Cardiac fibroblast (primary cell): Measurements from ENCODE around the gene SLC22A15.

Experiments
- DNase-seq, 2 donors: peaks; one replicate each; pipeline versions ENCODE4 v3.0.0 to v3.0.0-alpha.2; 2010; ENCODE audit warnings: low read depth in 2 of 2
- H3K4me3 ChIP-seq, 2 donors: replicated peaks in 1 of 2; 1 replicate in 1 of 2; 2 replicates in 1 of 2; pipeline ENCODE4 v1.5.1; 2011; ENCODE audit warnings: low read depth in 2 of 2, low read length in 2 of 2, mild to moderate bottlenecking in 2 of 2, moderate library complexity in 1 of 2
- CTCF ChIP-seq: IDR thresholded peaks from one replicate; pipeline ENCODE4 v1.5.1; 2011; ENCODE audit warnings: low read depth, mild to moderate bottlenecking, low read length, inconsistent platforms

The SLC22A15 gene

GRCh38 chr1:116078699-116079223 lies 102.4 kb downstream of the SLC22A15 start:
- TF ChIP-seq CTCF, result no peak
- DNase-seq, result no peak
- no peak overlapping the region for H3K4me3 ChIP-seq

- H3K4me3 ChIP-seq, result no peak overlapping the region
- DNase-seq, result no peak
- TF ChIP-seq CTCF, result no peak
Observed at GRCh38 chr1:116087628-116088027, 111.3 kb downstream of the SLC22A15 start.

- H3K4me3 ChIP-seq, result no peak overlapping the region
- TF ChIP-seq CTCF, result no peak
Observed at GRCh38 chr1:116089870-116090269, 113.6 kb downstream of the SLC22A15 start.

GRCh38 chr1:116091083-116091482 lies 114.8 kb downstream of the SLC22A15 start:
- no peak for TF ChIP-seq CTCF
- no peak for DNase-seq
- H3K4me3 ChIP-seq, result no peak overlapping the region

More at GRCh38 chr1:116089870-116090269, 113.6 kb downstream of the SLC22A15 start:
- no peak for DNase-seq

GRCh38 chr1:116092752-116093489 lies 116.6 kb downstream of the SLC22A15 start:
- DNase-seq, result no peak
- no peak overlapping the region for H3K4me3 ChIP-seq
- TF ChIP-seq CTCF, result no peak

- DNase-seq, result no peak
- H3K4me3 ChIP-seq, result no peak overlapping the region
- no peak for TF ChIP-seq CTCF
Observed at GRCh38 chr1:116095027-116095426, 118.7 kb downstream of the SLC22A15 start.
